Tibial nerve (tissue), 4 donors: ENCODE measurements around the gene ATP8B2. TPM values are rescaled to one million over a fixed set of nuclear protein-coding genes. Genes with fewer than 3 reads are reported as not detected.
"Not testable (repeated sequence)": the region's sequence is repeated elsewhere in the genome, so short reads cannot be mapped to it uniquely, and the experiment has no call there.

Experiments used
- DNase-seq, 2 donors: peaks; one replicate each; pipeline ENCODE4 v3.0.0-alpha.2; 2019; ENCODE audit warnings: low spot score in 2 of 2
- H3K27ac ChIP-seq, 4 donors: fragments of 200-600 bp; sonication (generic) in 3 of 4; one replicate each; pipeline ENCODE4 v1.5.1; 2017 to 2019; ENCODE audit warnings: mild to moderate bottlenecking in 1 of 4
- H3K27me3 ChIP-seq, 2 donors: fragments of 200-600 bp; sonication (generic) in 1 of 2; one replicate each; pipeline versions ENCODE4 v1.5.1 to v1.6.0; 2017 to 2019
- H3K36me3 ChIP-seq, 3 donors: fragments of 200-600 bp; sonication (generic); one replicate each; pipeline ENCODE4 v1.5.1; 2018 to 2019
- H3K4me1 ChIP-seq, 4 donors: fragments of 200-600 bp; sonication (generic) in 3 of 4; one replicate each; pipeline ENCODE4 v1.5.1; 2017 to 2019
- H3K4me3 ChIP-seq, 4 donors: fragments of 200-600 bp; sonication (generic) in 3 of 4; one replicate each; pipeline ENCODE4 v1.5.1; 2017 to 2019; ENCODE audit warnings: mild to moderate bottlenecking in 1 of 4, moderate library complexity in 1 of 4
- H3K9me3 ChIP-seq, 4 donors: fragments of 200-600 bp; sonication (generic) in 3 of 4; one replicate each; pipeline ENCODE4 v1.5.1; 2017 to 2019
- CTCF ChIP-seq, 5 experiments: fragments of 200-600 bp in 3 of 5; fragments of 450-650 bp in 2 of 5; sonication (generic) in 3 of 5; IDR thresholded peaks; one replicate each; pipeline ENCODE4 v1.5.1; 2016 to 2019; ENCODE audit warnings: antibody characterized with exemption in 5 of 5, mild to moderate bottlenecking in 3 of 5, moderate library complexity in 2 of 5
- EP300 ChIP-seq, 2 donors: sonication (generic); formaldehyde crosslinking; IDR thresholded peaks; one replicate each; pipeline ENCODE4 v1.6.1; 2017; ENCODE audit warnings: antibody characterized with exemption in 2 of 2, mild to moderate bottlenecking in 1 of 2
- POLR2A ChIP-seq, 2 donors: fragments of 450-650 bp; IDR thresholded peaks; one replicate each; pipeline ENCODE4 v1.6.1; 2017; ENCODE audit warnings: antibody characterized with exemption in 2 of 2, mild to moderate bottlenecking in 2 of 2, moderate library complexity in 2 of 2
- WGBS, 2 donors: methylation state at CpG; one replicate each; pipeline ENCODE4 v1.1.5; 2018; 5-methylcytosine and 5-hydroxymethylcytosine counted together
- total RNA-seq, 4 donors: library from RNA; depleted of rRNA; stranded (reverse); fragments of >200 nt; gene quantifications; one replicate each; pipeline ENCODE4 v1.1.0, GENCODE V29; 2016

The ATP8B2 gene
- 100 to 1,000 TPM; 136 to 261 (median 156) TPM for total RNA-seq

- peak within 1 kb of the TSS; percentile 52 to 95 (median 80) for H3K4me3 ChIP-seq
Measured at GRCh38 chr1:154324669-154325582, at the start of gene ATP8B2. TSS of gene ATP8B2 (plus strand) at chr1:154325525. CDS start at chr1:154328142, 2,617 bp downstream.

GRCh38 chr1:154276797-154277196 lies 48.5 kb upstream of the ATP8B2 start:
- 85 to 86% methylated on average over 7 of the region's 7 CpGs for WGBS, 2 donors
- H3K9me3 ChIP-seq = no peaks in the 10 kb centered on the region
- peaks cover 0 to 16% (median 11%) of the 10 kb centered on the region in 4 donors for H3K4me1 ChIP-seq
- H3K27me3 ChIP-seq = no peaks in the 10 kb centered on the region
- no peak overlapping the region for H3K27ac ChIP-seq
- peaks cover 0 to 44% (median 0%) of the 10 kb centered on the region in 3 donors for H3K36me3 ChIP-seq
- TF ChIP-seq POLR2A (IDR thresholded peaks at IDR 0.05) (no peak), CTCF (IDR thresholded peaks at IDR 0.05) (no peak), EP300 (IDR thresholded peaks at IDR 0.05) (no peak)
- no peak for DNase-seq
- no peak overlapping the region for H3K4me3 ChIP-seq

More at GRCh38 chr1:154324669-154325582, at the start of gene ATP8B2:
- peak; percentile 53 to 68 for DNase-seq
- WGBS, 2 donors = 1% methylated on average over 43 to 56 of the region's 56 CpGs
- TF ChIP-seq CTCF (IDR thresholded peaks at IDR 0.05) (peak; percentile 89 to 95 (median 91)), EP300 (IDR thresholded peaks at IDR 0.05) (peak in 1 of 2 donors; percentile 37), POLR2A (IDR thresholded peaks at IDR 0.05) (no peak)
- Histone ChIP-seq H3K27ac (peak within 1 kb of the TSS; percentile 79 to 99 (median 96)), H3K36me3 (peaks cover 0 to 2% (median 0%) of the 10 kb centered on the region in 3 donors), H3K9me3 (no peaks in the 10 kb centered on the region), H3K27me3 (no peaks in the 10 kb centered on the region), H3K4me1 (peaks cover 0 to 49% (median 30%) of the 10 kb centered on the region in 4 donors)

DNA sequence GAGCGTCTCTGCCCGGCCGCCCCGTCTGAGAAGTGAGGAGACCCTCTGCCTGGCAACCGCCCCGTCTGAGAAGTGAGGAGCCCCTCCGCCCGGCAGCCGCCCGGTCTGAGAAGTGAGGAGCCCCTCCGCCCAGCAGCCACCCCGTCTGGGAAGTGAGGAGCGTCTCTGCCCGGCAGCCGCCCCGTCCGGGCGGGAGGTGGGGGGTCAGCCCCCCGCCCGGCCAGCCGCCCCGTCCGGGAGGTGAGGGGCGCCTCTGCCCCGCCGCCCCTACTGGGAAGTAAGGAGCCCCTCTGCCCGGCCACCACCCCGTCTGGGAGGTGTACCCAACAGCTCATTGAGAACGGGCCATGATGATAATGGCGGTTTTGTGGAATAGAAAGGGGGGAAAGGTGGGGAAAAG lies 37.7 kb upstream of the ATP8B2 start:
- H3K4me1 ChIP-seq, H3K27me3 ChIP-seq, H3K9me3 ChIP-seq, H3K27ac ChIP-seq, DNase-seq, H3K36me3 ChIP-seq, H3K4me3 ChIP-seq: not testable (repeated sequence)
- 95 to 96% methylated on average over 9 to 16 of the region's 30 CpGs for whole genome bisulfite sequencing, 2 donors

GRCh38 chr1:154288661-154289060 lies 36.7 kb upstream of the ATP8B2 start:
- TF ChIP-seq CTCF (IDR thresholded peaks at IDR 0.05) (no peak), POLR2A (IDR thresholded peaks at IDR 0.05) (no peak), EP300 (IDR thresholded peaks at IDR 0.05) (no peak)
- Histone ChIP-seq H3K9me3 (peaks cover 0 to 2% (median 0%) of the 10 kb centered on the region in 4 donors), H3K4me3 (no peak overlapping the region), H3K27ac (no peak overlapping the region), H3K4me1 (no peaks in the 10 kb centered on the region), H3K27me3 (no peaks in the 10 kb centered on the region), H3K36me3 (no peaks in the 10 kb centered on the region)
- no peak for DNase-seq
- 51 to 66% methylated on average over 3 of the region's 3 CpGs for WGBS, 2 donors

GRCh38 chr1:154290921-154291320 lies 34.4 kb upstream of the ATP8B2 start:
- 63 to 66% methylated on average over 1 of the region's 1 CpG for WGBS, 2 donors
- H3K4me1 ChIP-seq = no peaks in the 10 kb centered on the region
- TF ChIP-seq EP300 (IDR thresholded peaks at IDR 0.05) (no peak), CTCF (IDR thresholded peaks at IDR 0.05) (no peak), POLR2A (IDR thresholded peaks at IDR 0.05) (no peak)
- H3K4me3 ChIP-seq = no peak overlapping the region
- H3K27ac ChIP-seq = no peak overlapping the region
- H3K9me3 ChIP-seq = peaks cover 0 to 25% (median 5%) of the 10 kb centered on the region in 4 donors
- DNase-seq = no peak
- H3K27me3 ChIP-seq = no peaks in the 10 kb centered on the region
- no peaks in the 10 kb centered on the region for H3K36me3 ChIP-seq
